HG03039 (cell line): ENCODE results near the gene AFAP1L1.
A peak's percentile ranks its signal among the peaks of the same experiment; 100 is the strongest.

Experiments used
- ATAC-seq: cut with Tn5 transposase; IDR thresholded peaks from one replicate; pipeline ENCODE4 v1.9.1; 2021; ENCODE audit warnings: mild to moderate bottlenecking, moderate library complexity; ENCODE audit not compliant: unreplicated experiment

Gene AFAP1L1

GRCh38 chr5:149344151-149344550 is 72.5 kb downstream of the AFAP1L1 start:
- no peak for ATAC-seq

GRCh38 chr5:149345147-149345891 is 73.7 kb downstream of the AFAP1L1 start, which contains the start of gene GRPEL2:
GRPEL2 (plus strand) TSS chr5:149345499; CDS start chr5:149345540, 41 bp downstream.
- peak; percentile 98 for ATAC-seq

- ATAC-seq = no peak
Observed at GRCh38 chr5:149345892-149346222, 74.2 kb downstream of the AFAP1L1 start.

GRCh38 chr5:149348518-149348917 is 76.9 kb downstream of the AFAP1L1 start:
- ATAC-seq = no peak

GRCh38 chr5:149349382-149349781 is 77.7 kb downstream of the AFAP1L1 start:
- no peak for ATAC-seq

- ATAC-seq = no peak
Observed at GRCh38 chr5:149352169-149352568, 80.5 kb downstream of the AFAP1L1 start.

GRCh38 chr5:149353911-149354310 is 82.3 kb downstream of the AFAP1L1 start:
- ATAC-seq = no peak

GRCh38 chr5:149355688-149356087 is 84.0 kb downstream of the AFAP1L1 start:
- no peak for ATAC-seq

GRCh38 chr5:149356391-149356790 is 84.7 kb downstream of the AFAP1L1 start:
- ATAC-seq = no peak

- peak; percentile 99 for ATAC-seq
Observed at GRCh38 chr5:149357370-149358293, 86.0 kb downstream of the AFAP1L1 start, which contains the start of gene PCYOX1L. PCYOX1L (plus strand) TSS chr5:149358046; CDS start chr5:149358069, 23 bp downstream.

- peak; percentile 3 for ATAC-seq
Observed at GRCh38 chr5:149358294-149358651, 86.6 kb downstream of the AFAP1L1 start.

GRCh38 chr5:149358868-149359495 is 87.3 kb downstream of the AFAP1L1 start:
- ATAC-seq = no peak

- ATAC-seq = no peak
Observed at GRCh38 chr5:149360272-149360671, 88.6 kb downstream of the AFAP1L1 start.

GRCh38 chr5:149362541-149362940 is 90.9 kb downstream of the AFAP1L1 start:
- ATAC-seq = no peak

- ATAC-seq = no peak
Observed at GRCh38 chr5:149363358-149363757, 91.7 kb downstream of the AFAP1L1 start.

- ATAC-seq = no peak
Observed at GRCh38 chr5:149363936-149364335, 92.3 kb downstream of the AFAP1L1 start.

GRCh38 chr5:149364719-149365118 is 93.1 kb downstream of the AFAP1L1 start:
- ATAC-seq = no peak

- ATAC-seq = no peak
Observed at GRCh38 chr5:149365418-149365817, 93.8 kb downstream of the AFAP1L1 start.

- no peak for ATAC-seq
Observed at GRCh38 chr5:149366169-149366729, 94.6 kb downstream of the AFAP1L1 start.

- ATAC-seq = peak; percentile 41
Observed at GRCh38 chr5:149367249-149367971, 95.8 kb downstream of the AFAP1L1 start.
